GM12873 (cell line): Measurements from ENCODE around the gene NTN5.

Source experiments
- CTCF ChIP-seq: IDR thresholded peaks from 2 replicates; pipeline ENCODE4 v1.5.1; 2012; ENCODE audit warnings: low read depth, mild to moderate bottlenecking, moderate library complexity, low read length, control low read depth; ENCODE audit not compliant: insufficient read depth; ENCODE audit errors: missing control alignments

Gene NTN5

GRCh38 chr19:48618916-48619691, 53.7 kb downstream of the NTN5 start, which contains the start of the genes RPL18 and SPHK2:
RPL18 (minus strand) TSS chr19:48619178; CDS start chr19:48619143, 35 bp downstream.
SPHK2 (plus strand) TSS chr19:48619506; CDS start chr19:48620515, 1,009 bp downstream.
- TF ChIP-seq CTCF: no peak

GRCh38 chr19:48618278-48618915, 54.4 kb downstream of the NTN5 start:
- TF ChIP-seq CTCF: no peak

- no peak for TF ChIP-seq CTCF
Observed at GRCh38 chr19:48617146-48617937, 55.5 kb downstream of the NTN5 start.

- TF ChIP-seq CTCF: no peak
Observed at GRCh38 chr19:48616491-48617056, 56.2 kb downstream of the NTN5 start.

- no peak for TF ChIP-seq CTCF
Observed at GRCh38 chr19:48616041-48616436, 56.8 kb downstream of the NTN5 start.

GRCh38 chr19:48615231-48616040, 57.4 kb downstream of the NTN5 start:
- no peak for TF ChIP-seq CTCF
